ENCODE results near the gene LAMC3.

The LAMC3 gene

DNA sequence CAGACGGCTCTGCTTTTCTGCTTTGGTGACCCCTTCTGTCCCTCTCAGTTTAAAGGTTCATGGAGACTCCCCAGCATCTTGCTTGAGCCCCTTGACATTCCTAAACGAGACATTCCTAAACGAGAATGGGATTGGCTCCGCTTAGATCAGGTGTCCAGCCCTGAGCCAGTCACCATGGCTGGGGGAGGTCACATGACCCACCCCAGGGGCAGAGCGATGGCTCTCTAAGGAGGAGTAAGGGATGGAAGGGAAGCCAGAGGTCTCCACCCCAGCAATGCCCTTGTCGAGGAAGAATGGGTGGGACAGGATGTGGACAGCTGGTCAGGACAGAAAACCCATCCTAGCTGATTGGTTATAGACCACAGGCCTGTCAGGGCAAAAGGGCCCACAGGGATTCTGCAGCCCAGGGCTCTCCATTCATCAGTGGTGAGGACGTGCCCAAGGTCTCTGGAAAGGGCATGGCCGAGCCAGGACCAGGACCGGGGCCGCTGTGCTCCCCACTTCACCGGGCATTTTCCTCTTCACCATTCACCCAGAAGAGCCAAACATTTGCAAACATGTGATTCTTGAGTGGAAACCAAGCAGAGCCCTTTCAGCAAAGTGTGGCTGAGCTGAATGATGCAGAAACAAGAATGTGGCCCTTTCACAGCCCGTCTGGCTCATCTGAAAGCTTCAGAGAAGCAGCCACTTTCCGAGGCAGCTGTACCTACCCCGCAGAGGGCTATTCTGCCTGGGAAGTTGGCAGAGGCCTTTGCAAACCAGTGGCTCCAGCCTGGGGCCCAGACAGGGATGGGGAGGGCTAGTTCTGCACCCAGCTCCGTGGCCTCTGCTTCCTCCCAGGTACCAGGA is 67.6 kb downstream of the LAMC3 start:
- POLR2A ChIA-PET = interaction anchor here (1.4 kb wide), 1 partner anchor 260 kb away, joined by 3 read pairs; no protein-coding TSS in a partner anchor
- Histone ChIP-seq H3K27ac (ENCODE audit: insufficient read depth in 1 of 2, low read depth in 1 of 2, low read length in 2 of 2, poor library complexity in 1 of 2, severe bottlenecking in 2 of 2) (no peak overlapping the region), H3K9me3 (ENCODE audit: control extremely low read depth in 1 of 5, control insufficient read depth in 4 of 5, insufficient read depth in 2 of 5, low read depth in 1 of 5, low read length in 4 of 5) (no peaks in the 10 kb centered on the region), H3K27me3 (replicated peaks in 2 of 5; ENCODE audit: control insufficient read depth in 4 of 5, insufficient read depth in 5 of 5, low read length in 4 of 5) (no peaks in the 10 kb centered on the region), H3K4me1 (ENCODE audit: control extremely low read depth in 1 of 4, control insufficient read depth in 4 of 4, insufficient read depth in 4 of 4, low read length in 3 of 4) (no peaks in the 10 kb centered on the region), H3K4me3 (ENCODE audit: control insufficient read depth in 1 of 7, extremely low read depth in 1 of 7, insufficient read depth in 4 of 7, low read depth in 2 of 7, low read length in 6 of 7) (no peak overlapping the region), H3K36me3 (ENCODE audit: control insufficient read depth in 4 of 4, insufficient read depth in 4 of 4, low read length in 3 of 4) (no peaks in the 10 kb centered on the region)
- 90% methylated on average over 10 of the region's 15 CpGs for WGBS (ENCODE audit: insufficient coverage)
- CTCF ChIA-PET = interaction anchor here (1.9 to 3.3 kb wide), 2 partner anchors 20 to 30 kb away, joined by 8 to 12 read pairs; no protein-coding TSS in a partner anchor
- no peak for DNase-seq

GRCh38 chr9:131078427-131079366 is 69.7 kb downstream of the LAMC3 start:
- 98% methylated on average over 17 of the region's 17 CpGs for WGBS (ENCODE audit: insufficient coverage)
- Histone ChIP-seq H3K27me3 (replicated peaks in 2 of 5; ENCODE audit: control insufficient read depth in 4 of 5, insufficient read depth in 5 of 5, low read length in 4 of 5) (no peaks in the 10 kb centered on the region), H3K4me1 (ENCODE audit: control extremely low read depth in 1 of 4, control insufficient read depth in 4 of 4, insufficient read depth in 4 of 4, low read length in 3 of 4) (no peaks in the 10 kb centered on the region), H3K27ac (ENCODE audit: insufficient read depth in 1 of 2, low read depth in 1 of 2, low read length in 2 of 2, poor library complexity in 1 of 2, severe bottlenecking in 2 of 2) (no peak overlapping the region), H3K4me3 (ENCODE audit: control insufficient read depth in 1 of 7, extremely low read depth in 1 of 7, insufficient read depth in 4 of 7, low read depth in 2 of 7, low read length in 6 of 7) (no peak overlapping the region), H3K36me3 (ENCODE audit: control insufficient read depth in 4 of 4, insufficient read depth in 4 of 4, low read length in 3 of 4) (no peaks in the 10 kb centered on the region), H3K9me3 (ENCODE audit: control extremely low read depth in 1 of 5, control insufficient read depth in 4 of 5, insufficient read depth in 2 of 5, low read depth in 1 of 5, low read length in 4 of 5) (no peaks in the 10 kb centered on the region)
- CTCF ChIA-PET = interaction anchor here (0.8 to 3.3 kb wide), 4 partner anchors 22 to 80 kb away, joined by 3 to 12 read pairs (median 6); no protein-coding TSS in a partner anchor
- POLR2A ChIA-PET = no interaction called here
- DNase-seq = no peak

DNA sequence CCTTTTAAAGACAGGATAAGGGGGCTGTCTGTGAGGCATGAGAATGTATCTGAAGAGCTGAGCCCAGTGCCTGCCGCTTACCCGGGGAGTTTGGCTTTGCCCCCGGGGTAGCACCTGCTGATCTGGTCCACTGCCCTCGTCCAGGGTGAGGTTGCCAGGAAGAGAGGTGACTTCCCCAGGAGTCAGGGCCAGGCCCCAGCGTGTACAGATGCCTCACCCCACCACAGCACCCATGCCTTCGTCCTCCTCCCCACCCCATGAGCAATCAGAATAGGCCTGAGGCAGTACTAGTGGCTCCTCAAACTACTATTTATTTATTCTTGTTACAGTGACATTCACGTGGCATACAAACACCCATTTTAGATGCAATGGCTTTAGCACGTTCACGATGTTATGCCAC is 71.6 kb downstream of the LAMC3 start:
- Histone ChIP-seq H3K9me3 (ENCODE audit: control extremely low read depth in 1 of 5, control insufficient read depth in 4 of 5, insufficient read depth in 2 of 5, low read depth in 1 of 5, low read length in 4 of 5) (no peaks in the 10 kb centered on the region), H3K27me3 (replicated peaks in 2 of 5; ENCODE audit: control insufficient read depth in 4 of 5, insufficient read depth in 5 of 5, low read length in 4 of 5) (no peaks in the 10 kb centered on the region), H3K36me3 (ENCODE audit: control insufficient read depth in 4 of 4, insufficient read depth in 4 of 4, low read length in 3 of 4) (no peaks in the 10 kb centered on the region), H3K27ac (ENCODE audit: insufficient read depth in 1 of 2, low read depth in 1 of 2, low read length in 2 of 2, poor library complexity in 1 of 2, severe bottlenecking in 2 of 2) (no peak overlapping the region), H3K4me3 (ENCODE audit: control insufficient read depth in 1 of 7, extremely low read depth in 1 of 7, insufficient read depth in 4 of 7, low read depth in 2 of 7, low read length in 6 of 7) (no peak overlapping the region), H3K4me1 (ENCODE audit: control extremely low read depth in 1 of 4, control insufficient read depth in 4 of 4, insufficient read depth in 4 of 4, low read length in 3 of 4) (no peaks in the 10 kb centered on the region)
- POLR2A ChIA-PET = no interaction called here
- CTCF ChIA-PET = no interaction called here
- DNase-seq = no peak
- 83% methylated on average over 7 of the region's 9 CpGs for WGBS (ENCODE audit: insufficient coverage)

DNA sequence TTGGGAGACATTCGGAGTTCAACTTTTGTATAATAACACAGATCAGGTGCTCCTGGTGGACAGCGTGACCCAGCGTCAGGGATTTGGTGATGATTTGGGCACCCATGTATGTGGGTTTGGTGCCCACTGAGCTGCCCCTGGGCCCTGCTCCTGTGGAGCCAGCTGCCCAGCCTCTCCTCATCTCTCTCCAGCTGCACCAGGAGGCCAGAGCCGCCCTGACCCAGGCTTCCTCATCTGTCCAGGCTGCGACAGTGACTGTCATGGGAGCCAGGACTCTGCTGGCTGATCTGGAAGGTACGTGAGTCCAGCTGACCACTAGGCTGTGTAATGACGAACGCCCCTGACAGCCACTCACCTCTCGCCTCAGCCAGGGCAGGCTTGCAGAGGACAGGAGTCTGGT is 72.9 kb downstream of the LAMC3 start:
- no peak for DNase-seq
- H3K36me3 ChIP-seq (ENCODE audit: control insufficient read depth in 4 of 4, insufficient read depth in 4 of 4, low read length in 3 of 4) = no peaks in the 10 kb centered on the region
- H3K27me3 ChIP-seq (replicated peaks in 2 of 5; ENCODE audit: control insufficient read depth in 4 of 5, insufficient read depth in 5 of 5, low read length in 4 of 5) = no peaks in the 10 kb centered on the region
- no peak overlapping the region for H3K27ac ChIP-seq (ENCODE audit: insufficient read depth in 1 of 2, low read depth in 1 of 2, low read length in 2 of 2, poor library complexity in 1 of 2, severe bottlenecking in 2 of 2)
- ChIA-PET POLR2A (no interaction called here), CTCF (no interaction called here)
- H3K4me1 ChIP-seq (ENCODE audit: control extremely low read depth in 1 of 4, control insufficient read depth in 4 of 4, insufficient read depth in 4 of 4, low read length in 3 of 4) = no peaks in the 10 kb centered on the region
- no peak overlapping the region for H3K4me3 ChIP-seq (ENCODE audit: control insufficient read depth in 1 of 7, extremely low read depth in 1 of 7, insufficient read depth in 4 of 7, low read depth in 2 of 7, low read length in 6 of 7)
- no peaks in the 10 kb centered on the region for H3K9me3 ChIP-seq (ENCODE audit: control extremely low read depth in 1 of 5, control insufficient read depth in 4 of 5, insufficient read depth in 2 of 5, low read depth in 1 of 5, low read length in 4 of 5)
- 99% methylated on average over 9 of the region's 9 CpGs for WGBS (ENCODE audit: insufficient coverage)

- Histone ChIP-seq H3K27me3 (replicated peaks in 2 of 5; ENCODE audit: control insufficient read depth in 4 of 5, insufficient read depth in 5 of 5, low read length in 4 of 5) (no peaks in the 10 kb centered on the region), H3K36me3 (ENCODE audit: control insufficient read depth in 4 of 4, insufficient read depth in 4 of 4, low read length in 3 of 4) (no peaks in the 10 kb centered on the region), H3K27ac (ENCODE audit: insufficient read depth in 1 of 2, low read depth in 1 of 2, low read length in 2 of 2, poor library complexity in 1 of 2, severe bottlenecking in 2 of 2) (no peak overlapping the region), H3K4me1 (ENCODE audit: control extremely low read depth in 1 of 4, control insufficient read depth in 4 of 4, insufficient read depth in 4 of 4, low read length in 3 of 4) (no peaks in the 10 kb centered on the region), H3K4me3 (ENCODE audit: control insufficient read depth in 1 of 7, extremely low read depth in 1 of 7, insufficient read depth in 4 of 7, low read depth in 2 of 7, low read length in 6 of 7) (no peak overlapping the region), H3K9me3 (ENCODE audit: control extremely low read depth in 1 of 5, control insufficient read depth in 4 of 5, insufficient read depth in 2 of 5, low read depth in 1 of 5, low read length in 4 of 5) (no peaks in the 10 kb centered on the region)
- 74% methylated on average over 6 of the region's 11 CpGs for WGBS (ENCODE audit: insufficient coverage)
- CTCF ChIA-PET = interaction anchor here (1.3 to 1.4 kb wide), 2 partner anchors 8 to 25 kb away, joined by 3 read pairs; no protein-coding TSS in a partner anchor
- POLR2A ChIA-PET = no interaction called here
- DNase-seq = no peak
Observed at GRCh38 chr9:131082774-131083512, 74.0 kb downstream of the LAMC3 start.

DNA sequence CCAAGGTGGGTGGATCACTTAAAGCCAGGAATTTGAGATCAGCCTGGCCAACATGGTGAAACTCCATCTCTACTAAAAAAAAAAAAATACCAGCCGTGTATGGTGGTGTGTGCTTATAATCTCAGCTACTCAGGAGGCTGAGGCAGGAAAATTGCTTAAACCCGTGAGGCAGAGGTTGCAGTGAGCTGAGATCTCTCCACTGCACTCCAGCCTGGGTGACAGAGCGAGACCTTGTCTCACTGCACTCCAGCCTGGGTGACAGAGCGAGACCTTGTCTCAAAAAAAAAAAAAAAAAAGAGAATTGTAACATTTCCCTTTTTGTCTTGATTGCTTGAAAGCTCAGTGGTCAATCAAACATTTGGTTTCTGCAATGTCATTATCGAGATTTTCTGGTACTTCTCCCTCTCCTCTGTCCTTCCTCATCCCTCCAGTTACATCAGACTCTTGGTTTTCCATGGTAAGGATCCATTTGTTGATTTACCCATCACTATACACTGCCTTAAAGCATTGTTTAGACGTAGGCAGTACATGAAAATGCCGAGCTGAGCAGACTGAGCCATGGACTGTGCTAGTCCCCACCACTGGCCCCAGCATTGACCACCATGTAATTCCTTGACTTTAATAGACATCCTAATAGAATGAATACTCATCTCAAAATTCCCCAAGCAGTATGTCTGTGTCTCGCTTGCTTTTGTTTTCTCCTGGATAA is 75.8 kb downstream of the LAMC3 start:
- 92% methylated on average over 4 of the region's 8 CpGs for WGBS (ENCODE audit: insufficient coverage)
- DNase-seq = no peak
- no peaks in the 10 kb centered on the region for H3K4me1 ChIP-seq (ENCODE audit: control extremely low read depth in 1 of 4, control insufficient read depth in 4 of 4, insufficient read depth in 4 of 4, low read length in 3 of 4)
- CTCF ChIA-PET = no interaction called here
- H3K9me3 ChIP-seq (ENCODE audit: control extremely low read depth in 1 of 5, control insufficient read depth in 4 of 5, insufficient read depth in 2 of 5, low read depth in 1 of 5, low read length in 4 of 5) = no peaks in the 10 kb centered on the region
- H3K36me3 ChIP-seq (ENCODE audit: control insufficient read depth in 4 of 4, insufficient read depth in 4 of 4, low read length in 3 of 4) = no peaks in the 10 kb centered on the region
- POLR2A ChIA-PET = interaction anchor here (0.6 to 0.8 kb wide), 3 partner anchors 10 to 382 kb away, joined by 3 to 4 read pairs (median 3); partner anchors contain the start of gene NUP214
- no peaks in the 10 kb centered on the region for H3K27me3 ChIP-seq (replicated peaks in 2 of 5; ENCODE audit: control insufficient read depth in 4 of 5, insufficient read depth in 5 of 5, low read length in 4 of 5)
- no peak overlapping the region for H3K27ac ChIP-seq (ENCODE audit: insufficient read depth in 1 of 2, low read depth in 1 of 2, low read length in 2 of 2, poor library complexity in 1 of 2, severe bottlenecking in 2 of 2)
- no peak overlapping the region for H3K4me3 ChIP-seq (ENCODE audit: control insufficient read depth in 1 of 7, extremely low read depth in 1 of 7, insufficient read depth in 4 of 7, low read depth in 2 of 7, low read length in 6 of 7)

Data from common myeloid progenitor, CD34-positive (primary cell).